ENCODE results near the gene COL18A1.

Gene COL18A1

DNA sequence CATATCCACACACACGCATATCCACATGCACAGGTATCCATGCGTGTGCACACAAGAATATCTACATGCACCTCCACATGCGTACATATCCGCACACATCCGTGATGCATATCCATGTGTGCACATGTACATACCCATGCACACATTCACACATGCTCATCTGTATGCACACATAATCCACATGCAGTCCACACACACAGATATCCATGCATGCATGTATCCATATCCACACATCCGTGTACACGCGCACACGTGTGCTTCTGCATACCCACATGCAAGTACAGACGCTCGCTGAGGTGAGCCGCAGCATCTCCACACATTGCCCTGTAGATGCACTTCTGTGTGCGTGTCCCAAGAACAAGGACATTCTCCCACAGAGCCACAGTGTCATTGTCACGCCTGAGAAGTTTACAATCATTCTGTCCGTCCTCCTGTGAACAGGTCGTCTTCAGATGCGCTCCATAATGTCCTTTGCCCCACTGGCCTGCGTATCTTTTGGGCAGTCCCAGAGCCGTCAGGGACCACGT, 43.4 kb downstream of the COL18A1 start:
- Histone ChIP-seq H2BK15ac (ENCODE audit: low read length) (no peak overlapping the region), H3K4me2 (ENCODE audit: insufficient read depth, low read length, poor library complexity, severe bottlenecking) (no peak overlapping the region), H3K4me1 (ENCODE audit: control insufficient read depth in 2 of 2, insufficient read depth in 1 of 2, low read depth in 1 of 2, low read length in 2 of 2) (peaks cover 0 to 3% of the 10 kb centered on the region in 2 donors), H3K23ac (ENCODE audit: low read depth, low read length, poor library complexity) (peak overlapping the region; percentile 34), H3K4ac (ENCODE audit: low read length) (no peak overlapping the region), H2BK120ac (ENCODE audit: low read depth, low read length) (no peak overlapping the region), H3K9ac (ENCODE audit: low read depth, low read length, poor library complexity) (no peak overlapping the region), H2BK12ac (ENCODE audit: low read length) (no peak overlapping the region), H4K8ac (ENCODE audit: low read depth, low read length) (no peak overlapping the region), H2AFZ (ENCODE audit: low read length) (no peak overlapping the region), H3K36me3 (replicated peaks in 1 of 2; ENCODE audit: control insufficient read depth in 2 of 2, insufficient read depth in 2 of 2, low read length in 2 of 2) (peaks cover 0 to 7% of the 10 kb centered on the region in 2 donors), H3K79me1 (ENCODE audit: low read depth, low read length) (peaks cover 8% of the 10 kb centered on the region), H4K91ac (ENCODE audit: low read depth, low read length, poor library complexity) (no peak overlapping the region), H3K9me3 (replicated peaks in 1 of 2; ENCODE audit: control insufficient read depth in 2 of 2, insufficient read depth in 1 of 2, low read depth in 1 of 2, low read length in 2 of 2) (peaks cover 5 to 20% of the 10 kb centered on the region in 2 donors), H3K27me3 (ENCODE audit: control insufficient read depth in 3 of 3, insufficient read depth in 3 of 3, low read depth in 1 of 3, low read length in 3 of 3) (no peaks in the 10 kb centered on the region), H3K27ac (replicated peaks; ENCODE audit: low read length) (no peak overlapping the region), H3K14ac (ENCODE audit: low read length) (no peak overlapping the region), H2BK5ac (ENCODE audit: low read length) (no peak overlapping the region), H3K18ac (ENCODE audit: low read length) (no peak overlapping the region), H2AK5ac (ENCODE audit: low read depth, low read length) (no peak overlapping the region), H3K4me3 (ENCODE audit: low read length in 2 of 2) (peak overlapping the region in 1 of 2 donors; percentile 32)
- no CpG with 5 or more reads among the region's 20 CpGs for WGBS, 2 donors (ENCODE audit: extremely low coverage in 2 of 2, insufficient read length in 2 of 2, insufficient replicate concordance in 1 of 2)
- no peak for DNase-seq (ENCODE audit: low spot score)

DNA sequence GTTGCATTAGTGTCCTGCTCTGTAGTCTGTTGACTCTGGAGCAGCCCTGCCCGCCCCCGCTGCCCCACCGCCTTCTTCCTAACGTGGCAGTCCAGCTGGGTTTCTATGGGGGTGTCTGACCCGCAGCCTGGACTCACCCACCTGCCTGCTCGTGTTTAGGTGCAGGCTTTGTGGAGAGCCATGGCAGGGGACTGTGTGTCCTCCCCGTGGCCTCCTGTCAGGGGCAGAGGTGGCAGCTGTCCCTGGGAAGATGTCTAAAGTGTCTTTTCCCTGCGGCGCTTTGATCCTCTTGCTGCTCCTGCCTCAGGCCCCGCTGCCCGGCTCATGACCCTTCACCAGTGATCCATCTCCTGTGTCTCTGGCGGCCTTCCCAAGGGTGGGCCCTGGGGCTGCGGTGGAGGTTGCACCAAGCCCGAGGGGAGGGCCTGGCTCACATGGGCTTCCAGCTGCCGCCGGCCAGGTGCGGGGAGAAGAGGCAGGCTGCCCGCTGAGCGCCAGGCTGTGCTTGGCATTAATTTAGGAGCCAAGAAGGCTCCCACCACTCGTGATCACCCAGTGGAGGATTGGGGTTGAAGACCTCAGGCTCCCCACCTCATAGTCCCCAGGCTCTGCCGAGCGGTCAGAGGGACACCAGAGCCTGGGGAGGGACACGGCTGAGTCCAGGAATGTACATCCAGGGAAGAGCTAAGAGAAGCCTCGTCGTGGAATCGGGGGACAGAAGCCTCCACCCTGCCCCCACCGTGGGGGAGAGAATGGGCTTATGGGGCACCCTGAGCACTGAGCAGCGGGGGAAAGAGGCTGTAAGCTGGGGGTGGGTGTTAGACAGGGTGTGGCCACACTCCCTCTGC, 44.1 kb downstream of the COL18A1 start:
- Histone ChIP-seq H3K36me3 (replicated peaks in 1 of 2; ENCODE audit: control insufficient read depth in 2 of 2, insufficient read depth in 2 of 2, low read length in 2 of 2) (peaks cover 0 to 7% of the 10 kb centered on the region in 2 donors), H2AK5ac (ENCODE audit: low read depth, low read length) (no peak overlapping the region), H3K4me3 (ENCODE audit: low read length in 2 of 2) (no peak overlapping the region), H2BK120ac (ENCODE audit: low read depth, low read length) (no peak overlapping the region), H3K4me2 (ENCODE audit: insufficient read depth, low read length, poor library complexity, severe bottlenecking) (no peak overlapping the region), H3K27me3 (ENCODE audit: control insufficient read depth in 3 of 3, insufficient read depth in 3 of 3, low read depth in 1 of 3, low read length in 3 of 3) (no peaks in the 10 kb centered on the region), H2BK5ac (ENCODE audit: low read length) (no peak overlapping the region), H3K4ac (ENCODE audit: low read length) (no peak overlapping the region), H3K27ac (replicated peaks; ENCODE audit: low read length) (no peak overlapping the region), H2AFZ (ENCODE audit: low read length) (no peak overlapping the region), H2BK12ac (ENCODE audit: low read length) (no peak overlapping the region), H4K91ac (ENCODE audit: low read depth, low read length, poor library complexity) (no peak overlapping the region), H3K23ac (ENCODE audit: low read depth, low read length, poor library complexity) (peak overlapping the region; percentile 34), H3K9me3 (replicated peaks in 1 of 2; ENCODE audit: control insufficient read depth in 2 of 2, insufficient read depth in 1 of 2, low read depth in 1 of 2, low read length in 2 of 2) (peaks cover 5 to 16% of the 10 kb centered on the region in 2 donors), H3K9ac (ENCODE audit: low read depth, low read length, poor library complexity) (no peak overlapping the region), H3K4me1 (ENCODE audit: control insufficient read depth in 2 of 2, insufficient read depth in 1 of 2, low read depth in 1 of 2, low read length in 2 of 2) (peaks cover 0 to 6% of the 10 kb centered on the region in 2 donors), H3K14ac (ENCODE audit: low read length) (no peak overlapping the region), H2BK15ac (ENCODE audit: low read length) (no peak overlapping the region), H4K8ac (ENCODE audit: low read depth, low read length) (no peak overlapping the region), H3K79me1 (ENCODE audit: low read depth, low read length) (peaks cover 10% of the 10 kb centered on the region), H3K18ac (ENCODE audit: low read length) (no peak overlapping the region)
- no peak for DNase-seq (ENCODE audit: low spot score)
- no CpG with 5 or more reads among the region's 28 CpGs for WGBS, 2 donors (ENCODE audit: extremely low coverage in 2 of 2, insufficient read length in 2 of 2, insufficient replicate concordance in 1 of 2)

DNA sequence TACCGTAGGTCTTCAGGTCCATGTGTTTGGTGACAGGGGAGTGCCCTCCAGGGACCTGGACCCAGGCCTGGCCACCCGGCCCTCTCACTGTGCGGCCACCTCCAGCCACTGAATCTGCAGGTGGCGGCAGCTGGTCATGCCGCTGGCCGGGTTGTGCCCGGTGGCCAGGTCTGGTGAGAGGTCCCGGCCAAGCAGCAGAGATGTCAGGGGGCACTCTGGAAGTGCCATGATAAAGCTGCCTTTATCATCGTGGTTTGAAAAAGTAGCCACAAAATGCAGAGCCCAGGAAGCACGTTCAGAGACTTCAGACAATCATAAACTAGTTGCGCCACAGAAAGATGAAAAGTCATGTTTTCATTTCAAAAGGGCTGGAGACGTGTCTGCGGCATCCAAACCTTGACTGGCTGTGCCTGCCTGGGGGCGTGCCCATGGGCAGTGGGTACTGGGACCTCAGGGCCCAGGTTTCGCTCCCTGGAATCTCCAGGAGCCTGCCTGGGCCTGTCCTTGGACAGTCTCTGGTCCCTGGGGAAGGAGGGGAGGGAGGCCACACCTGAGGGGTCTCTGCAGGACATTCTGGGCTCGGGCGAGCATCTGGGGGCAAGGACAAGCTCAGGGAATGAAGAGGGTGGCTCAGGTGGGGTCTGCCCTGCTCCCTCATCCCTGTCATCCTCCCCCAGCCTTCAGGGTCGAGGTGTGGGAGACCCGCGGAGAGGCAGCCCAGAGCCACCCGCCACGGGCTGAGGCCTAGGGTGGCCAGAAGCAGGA, 44.9 kb downstream of the COL18A1 start:
- Histone ChIP-seq H3K9me3 (replicated peaks in 1 of 2; ENCODE audit: control insufficient read depth in 2 of 2, insufficient read depth in 1 of 2, low read depth in 1 of 2, low read length in 2 of 2) (peaks cover 5 to 14% of the 10 kb centered on the region in 2 donors), H2BK120ac (ENCODE audit: low read depth, low read length) (no peak overlapping the region), H3K27ac (replicated peaks; ENCODE audit: low read length) (no peak overlapping the region), H3K18ac (ENCODE audit: low read length) (peak overlapping the region; percentile 21), H3K23ac (ENCODE audit: low read depth, low read length, poor library complexity) (no peak overlapping the region), H3K4me2 (ENCODE audit: insufficient read depth, low read length, poor library complexity, severe bottlenecking) (no peak overlapping the region), H2BK12ac (ENCODE audit: low read length) (no peak overlapping the region), H3K79me1 (ENCODE audit: low read depth, low read length) (peaks cover 10% of the 10 kb centered on the region), H4K8ac (ENCODE audit: low read depth, low read length) (no peak overlapping the region), H2BK5ac (ENCODE audit: low read length) (no peak overlapping the region), H3K4me1 (ENCODE audit: control insufficient read depth in 2 of 2, insufficient read depth in 1 of 2, low read depth in 1 of 2, low read length in 2 of 2) (peaks cover 0 to 8% of the 10 kb centered on the region in 2 donors), H3K27me3 (ENCODE audit: control insufficient read depth in 3 of 3, insufficient read depth in 3 of 3, low read depth in 1 of 3, low read length in 3 of 3) (no peaks in the 10 kb centered on the region), H3K4ac (ENCODE audit: low read length) (no peak overlapping the region), H2AK5ac (ENCODE audit: low read depth, low read length) (no peak overlapping the region), H2BK15ac (ENCODE audit: low read length) (no peak overlapping the region), H3K14ac (ENCODE audit: low read length) (no peak overlapping the region), H3K36me3 (replicated peaks in 1 of 2; ENCODE audit: control insufficient read depth in 2 of 2, insufficient read depth in 2 of 2, low read length in 2 of 2) (peaks cover 0 to 7% of the 10 kb centered on the region in 2 donors), H2AFZ (ENCODE audit: low read length) (no peak overlapping the region), H3K4me3 (ENCODE audit: low read length in 2 of 2) (no peak overlapping the region), H3K9ac (ENCODE audit: low read depth, low read length, poor library complexity) (no peak overlapping the region), H4K91ac (ENCODE audit: low read depth, low read length, poor library complexity) (no peak overlapping the region)
- WGBS, 2 donors (ENCODE audit: extremely low coverage in 2 of 2, insufficient read length in 2 of 2, insufficient replicate concordance in 1 of 2), result no CpG with 5 or more reads among the region's 22 CpGs
- DNase-seq (ENCODE audit: low spot score), result no peak
